Panc1 (cell line): Measurements from ENCODE around the gene POU2AF3.

Experiments
- CTCF ChIP-seq: fragments of 450-650 bp; IDR thresholded peaks from 2 replicates; pipeline ENCODE4 v1.5.1; 2017; ENCODE audit warnings: mild to moderate bottlenecking
- POLR2AphosphoS5 ChIP-seq: IDR thresholded peaks from 2 replicates; pipeline ENCODE4 v1.6.1; 2012; ENCODE audit warnings: mild to moderate bottlenecking, low read depth, low read length, moderate library complexity
- REST ChIP-seq, 2 experiments: IDR thresholded peaks; 2 replicates each; pipeline ENCODE4 v1.6.1; 2011 to 2012; ENCODE audit warnings: low read depth in 2 of 2, control low read depth in 1 of 2, low read length in 1 of 2, mild to moderate bottlenecking in 1 of 2, moderate library complexity in 1 of 2; ENCODE audit not compliant: insufficient read depth in 1 of 2
- SIN3A ChIP-seq: IDR thresholded peaks from 2 replicates; pipeline ENCODE4 v1.6.1; 2012; ENCODE audit warnings: low read depth, mild to moderate bottlenecking, low read length, moderate library complexity, borderline replicate concordance; ENCODE audit not compliant: insufficient read depth
- TCF7L2 ChIP-seq: IDR thresholded peaks from 2 replicates; pipeline ENCODE4 v1.6.1; 2011; ENCODE audit warnings: mild to moderate bottlenecking, low read depth, low read length, inconsistent platforms

- TF ChIP-seq CTCF (no peak), TCF7L2 (no peak), SIN3A (no peak), REST (IDR thresholded peaks at IDR 0.05; ENCODE audit: insufficient read depth in 1 of 2, low read depth in 2 of 2, low read length in 1 of 2) (no peak), POLR2AphosphoS5 (no peak)
Measured at GRCh38 chr11:111301842-111302118, 3.4 kb downstream of the POU2AF3 start.
